ENCODE results near the gene SCGB3A1.

SCGB3A1 gene

GRCh38 chr5:180626661-180627385 is 35.5 kb upstream of the SCGB3A1 start:
- no peak for DNase-seq
- in situ Hi-C loops (cut with MboI; ENCODE audit: low pct_unique_long_range_greater_than_20kb, low sequenced_read_pairs) = no loop called here

GRCh38 chr5:180625791-180626660 is 34.7 kb upstream of the SCGB3A1 start:
- DNase-seq = no peak
- in situ Hi-C loops (cut with MboI; ENCODE audit: low pct_unique_long_range_greater_than_20kb, low sequenced_read_pairs) = no loop called here

DNA sequence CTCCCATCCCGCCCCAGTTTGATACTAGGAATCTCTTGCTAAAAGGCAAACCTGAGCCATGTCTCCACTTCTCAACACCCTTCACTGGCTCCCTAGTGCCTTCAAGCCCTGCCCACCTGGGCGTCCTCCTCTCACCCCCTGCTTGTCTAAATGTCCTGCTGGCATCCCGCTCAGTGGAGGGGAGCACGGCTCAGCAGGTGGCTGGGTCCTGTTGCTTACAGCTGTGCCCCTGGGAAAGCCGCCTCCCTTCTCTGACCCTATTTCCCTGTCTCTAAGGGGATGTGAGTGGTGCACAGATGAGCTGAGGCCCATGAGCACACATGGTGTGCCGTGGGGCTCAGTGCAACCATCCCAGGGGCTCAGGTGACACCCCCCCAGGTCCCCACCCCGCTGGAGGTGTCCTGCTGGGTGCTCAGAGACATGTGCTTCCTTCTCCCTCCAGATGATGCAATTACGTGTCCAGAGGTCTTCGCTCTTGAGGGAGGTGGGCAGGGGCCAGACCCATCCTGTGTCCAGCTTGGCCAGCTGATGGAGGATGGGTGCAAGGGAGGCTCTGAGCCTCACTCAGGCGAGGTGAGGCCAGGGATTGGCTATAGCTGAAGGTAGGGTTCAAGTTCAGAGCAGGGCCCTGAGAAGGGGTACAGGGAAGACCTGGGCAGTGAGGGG is 34.0 kb upstream of the SCGB3A1 start:
- in situ Hi-C loops (cut with MboI; ENCODE audit: low pct_unique_long_range_greater_than_20kb, low sequenced_read_pairs) = no loop called here
- DNase-seq = no peak

GRCh38 chr5:180624587-180624986 is 33.3 kb upstream of the SCGB3A1 start:
- DNase-seq = no peak
- in situ Hi-C loops (cut with MboI; ENCODE audit: low pct_unique_long_range_greater_than_20kb, low sequenced_read_pairs) = no loop called here

DNA sequence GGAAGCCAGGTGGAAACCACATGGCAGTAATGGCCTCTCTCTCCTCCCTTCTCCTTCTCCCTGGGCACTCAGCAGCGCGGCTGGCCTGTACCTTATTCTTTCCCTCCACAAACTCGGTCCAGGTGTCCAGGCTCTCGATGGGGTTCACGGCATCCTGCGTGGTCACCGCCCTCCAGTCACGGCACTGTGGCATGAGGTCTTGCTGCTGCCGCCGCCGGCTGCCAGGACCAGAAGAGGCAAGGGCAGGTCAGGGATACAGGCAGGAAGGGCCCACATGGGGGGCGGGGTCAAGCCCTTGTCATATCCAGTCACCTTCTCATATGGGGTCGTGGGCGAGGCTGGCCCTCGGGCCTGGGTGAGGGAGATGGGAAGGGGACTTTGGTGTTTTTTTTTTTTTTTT is 32.5 kb upstream of the SCGB3A1 start:
- no peak for DNase-seq
- in situ Hi-C loops (cut with MboI; ENCODE audit: low pct_unique_long_range_greater_than_20kb, low sequenced_read_pairs) = no loop called here

GRCh38 chr5:180623411-180623834 is 32.1 kb upstream of the SCGB3A1 start:
- in situ Hi-C loops (cut with MboI; ENCODE audit: low pct_unique_long_range_greater_than_20kb, low sequenced_read_pairs) = no loop called here
- peak; percentile 9 for DNase-seq

- no peak for DNase-seq
- in situ Hi-C loops (cut with MboI; ENCODE audit: low pct_unique_long_range_greater_than_20kb, low sequenced_read_pairs) = no loop called here
Measured at GRCh38 chr5:180622910-180623309, 31.6 kb upstream of the SCGB3A1 start.

DNA sequence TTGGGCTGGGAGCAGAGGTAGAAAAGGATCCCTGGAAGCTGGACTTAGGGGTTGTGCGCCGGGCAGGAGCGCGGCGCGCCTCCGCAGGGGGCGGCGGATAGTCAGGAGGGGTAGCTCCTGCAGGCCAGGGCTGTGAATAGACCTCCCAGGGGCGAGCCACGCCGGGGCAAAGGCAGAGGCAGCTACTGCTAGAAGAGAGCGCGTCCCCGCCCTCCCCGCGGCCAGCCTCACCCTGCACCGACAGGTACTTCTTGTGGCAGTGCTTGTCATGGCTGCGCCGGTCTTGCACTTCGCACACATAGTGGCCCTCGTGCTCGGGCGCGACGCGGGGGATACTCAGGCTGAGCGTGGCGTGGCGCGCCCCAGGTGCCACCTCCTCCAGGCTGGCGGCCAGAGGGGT is 30.0 kb upstream of the SCGB3A1 start:
- no peak for DNase-seq
- in situ Hi-C loops (cut with MboI; ENCODE audit: low pct_unique_long_range_greater_than_20kb, low sequenced_read_pairs) = no loop called here

- in situ Hi-C loops (cut with MboI; ENCODE audit: low pct_unique_long_range_greater_than_20kb, low sequenced_read_pairs) = no loop called here
- DNase-seq = no peak
Measured at GRCh38 chr5:180620014-180620413, 28.7 kb upstream of the SCGB3A1 start.

GRCh38 chr5:180619563-180619915 is 28.2 kb upstream of the SCGB3A1 start:
- no peak for DNase-seq
- in situ Hi-C loops (cut with MboI; ENCODE audit: low pct_unique_long_range_greater_than_20kb, low sequenced_read_pairs) = no loop called here

- in situ Hi-C loops (cut with MboI; ENCODE audit: low pct_unique_long_range_greater_than_20kb, low sequenced_read_pairs) = no loop called here
Measured at GRCh38 chr5:180618829-180619562, 27.7 kb upstream of the SCGB3A1 start.

DNA sequence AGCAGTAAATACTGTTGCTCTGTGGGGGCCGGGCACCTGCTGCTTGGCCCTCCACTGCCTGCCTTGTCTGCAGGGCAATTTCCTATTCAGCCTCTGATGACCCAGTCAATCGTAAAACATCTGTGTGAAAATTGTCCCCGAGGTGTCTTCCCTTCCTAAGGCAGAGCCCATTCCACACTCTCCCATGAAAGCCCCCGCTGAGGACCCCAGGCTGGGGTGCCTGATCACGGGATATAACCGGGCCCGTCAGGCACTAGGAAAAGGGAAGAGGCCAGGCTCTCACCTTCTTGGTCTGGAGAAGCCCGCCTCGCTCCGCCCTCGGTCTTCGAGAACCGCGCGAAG is 27.2 kb upstream of the SCGB3A1 start:
- in situ Hi-C loops (cut with MboI; ENCODE audit: low pct_unique_long_range_greater_than_20kb, low sequenced_read_pairs) = no loop called here
- DNase-seq = no peak

More at GRCh38 chr5:180618829-180619562, 27.7 kb upstream of the SCGB3A1 start:
- no peak for DNase-seq

- no peak for DNase-seq
- in situ Hi-C loops (cut with MboI; ENCODE audit: low pct_unique_long_range_greater_than_20kb, low sequenced_read_pairs) = no loop called here
Measured at GRCh38 chr5:180613814-180614188, 22.5 kb upstream of the SCGB3A1 start.

DNA sequence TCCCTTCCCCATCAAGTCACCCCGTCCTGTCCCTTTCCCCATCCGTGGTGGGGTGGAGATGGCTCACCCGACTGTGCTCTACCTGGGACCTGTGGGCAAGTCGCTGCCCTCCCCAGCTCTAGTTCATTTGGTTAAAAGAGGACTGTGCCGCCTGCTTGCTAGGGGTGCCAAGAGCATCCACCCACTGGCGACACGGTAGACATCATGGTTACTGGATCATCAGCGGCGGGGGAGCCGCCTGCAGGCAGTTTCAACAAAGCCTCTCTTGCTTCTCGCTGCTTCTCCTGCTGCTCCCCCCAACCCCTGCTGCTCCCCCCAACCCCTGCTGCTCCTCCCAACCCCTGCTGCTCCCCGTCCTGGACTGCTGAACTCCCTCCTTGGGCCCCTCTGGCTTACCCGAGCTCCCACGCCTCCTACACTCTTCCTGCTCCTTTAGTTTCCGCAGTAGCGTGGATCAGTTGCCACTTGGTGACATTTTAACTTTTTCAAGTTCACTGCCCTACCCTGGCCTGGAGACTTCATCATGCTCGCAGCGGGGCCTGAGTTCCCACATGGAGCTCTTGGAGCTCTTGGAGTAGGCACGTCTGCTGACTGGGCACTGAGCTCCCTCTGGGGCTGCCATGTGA is 22.0 kb upstream of the SCGB3A1 start:
- in situ Hi-C loops (cut with MboI; ENCODE audit: low pct_unique_long_range_greater_than_20kb, low sequenced_read_pairs) = no loop called here
- no peak for DNase-seq

GRCh38 chr5:180612683-180613082 is 21.4 kb upstream of the SCGB3A1 start:
- in situ Hi-C loops (cut with MboI; ENCODE audit: low pct_unique_long_range_greater_than_20kb, low sequenced_read_pairs) = no loop called here
- no peak for DNase-seq

GRCh38 chr5:180611140-180611850 is 20.0 kb upstream of the SCGB3A1 start:
- DNase-seq = no peak
- in situ Hi-C loops (cut with MboI; ENCODE audit: low pct_unique_long_range_greater_than_20kb, low sequenced_read_pairs) = no loop called here

- DNase-seq = no peak
- in situ Hi-C loops (cut with MboI; ENCODE audit: low pct_unique_long_range_greater_than_20kb, low sequenced_read_pairs) = no loop called here
Measured at GRCh38 chr5:180609817-180610550, 18.7 kb upstream of the SCGB3A1 start.

DNA sequence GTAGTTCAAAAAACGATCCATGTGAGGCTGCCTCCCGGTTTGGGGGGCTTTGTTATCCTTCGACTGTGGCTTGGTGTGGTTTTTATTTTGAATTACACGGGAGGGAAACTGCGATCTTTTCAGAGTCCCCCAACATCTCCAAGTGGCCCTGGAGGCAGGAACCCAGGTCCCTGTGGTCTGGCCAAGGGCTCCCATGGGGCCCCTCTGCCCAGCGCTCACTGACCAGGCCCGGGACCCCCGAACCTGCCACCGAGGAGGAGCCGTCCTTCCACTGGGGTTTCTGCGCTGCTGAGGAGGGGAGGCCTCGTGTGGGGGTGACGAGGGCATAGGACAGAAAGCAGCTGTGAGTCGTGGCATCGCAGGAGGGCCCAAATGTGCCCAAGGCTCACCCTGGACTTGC is 18.1 kb upstream of the SCGB3A1 start:
- DNase-seq = no peak
- in situ Hi-C loops (cut with MboI; ENCODE audit: low pct_unique_long_range_greater_than_20kb, low sequenced_read_pairs) = no loop called here

All from KBM-7 (cell line).